PC-9 (cell line): ENCODE data around the gene PKLR. TPM values are rescaled to one million over a fixed set of nuclear protein-coding genes. Genes with fewer than 3 reads are reported as not detected.
"Not testable (repeated sequence)": the region's sequence is repeated elsewhere in the genome, so short reads cannot be mapped to it uniquely, and the experiment has no call there.

Experiments used
- BruUV-seq: library from RNA; stranded (reverse); fragments of 400-500 nt; replicated peaks from 2 replicates; lab custom pipeline; 2021; lab: Mats Ljungman, UMichigan
- CTCF ChIA-PET: fragments of 300-600 bp; sonication (Branson Sonifier 250); formaldehyde crosslinking; loops from one replicate; lab custom pipeline; 2022; ENCODE audit warnings: antibody characterized with exemption; lab: Charles Lee
- POLR2A ChIA-PET: fragments of 300-600 bp; sonication (Branson Sonifier 250); formaldehyde crosslinking; loops from one replicate; lab custom pipeline; 2022; ENCODE audit warnings: antibody characterized with exemption; ENCODE audit not compliant: unreplicated experiment; lab: Charles Lee
- DNase-seq, 2 experiments: peaks; one replicate each; pipeline versions ENCODE4 v3.0.0 to v3.0.0-alpha.2; 2015 to 2022; ENCODE audit warnings: mixed read lengths in 1 of 2
- H2AFZ ChIP-seq: fragments of 200-600 bp; sonication (generic); 2 replicates; pipeline ENCODE4 v1.8.1; 2017; ENCODE audit warnings: antibody characterized with exemption
- H3F3A ChIP-seq: fragments of 200-600 bp; sonication (generic); 2 replicates; pipeline ENCODE4 v1.8.1; 2017; ENCODE audit warnings: antibody characterized with exemption, mild to moderate bottlenecking, low read depth; ENCODE audit not compliant: insufficient read depth
- H3K27ac ChIP-seq: fragments of 200-600 bp; sonication (generic); 2 replicates; pipeline ENCODE4 v1.6.1; 2016; ENCODE audit warnings: mixed run types
- H3K27me3 ChIP-seq: fragments of 200-600 bp; sonication (generic); 2 replicates; pipeline ENCODE4 v1.6.1; 2016; ENCODE audit warnings: low read depth, mixed run types; ENCODE audit not compliant: insufficient read depth
- H3K36me3 ChIP-seq: fragments of 200-600 bp; sonication (generic); 2 replicates; pipeline ENCODE4 v1.6.1; 2016; ENCODE audit warnings: low read depth, mixed run types
- H3K4me1 ChIP-seq: fragments of 200-600 bp; sonication (generic); replicated peaks from 2 replicates; pipeline ENCODE4 v1.6.1; 2016; ENCODE audit warnings: mixed run types; ENCODE audit not compliant: insufficient read depth
- H3K4me2 ChIP-seq: fragments of 200-600 bp; sonication (generic); 2 replicates; pipeline ENCODE4 v1.6.1; 2017; ENCODE audit warnings: mixed run types
- H3K4me3 ChIP-seq: fragments of 200-600 bp; sonication (generic); 2 replicates; pipeline ENCODE4 v1.6.1; 2016; ENCODE audit warnings: mixed run types
- H3K79me2 ChIP-seq: fragments of 200-600 bp; sonication (generic); 2 replicates; pipeline ENCODE4 v1.6.1; 2017; ENCODE audit warnings: low read depth, mixed run types
- H3K9me2 ChIP-seq: fragments of 200-600 bp; sonication (generic); 2 replicates; pipeline ENCODE4 v1.8.1; 2017; ENCODE audit warnings: mild to moderate bottlenecking; ENCODE audit not compliant: insufficient read depth
- H3K9me3 ChIP-seq: fragments of 200-600 bp; sonication (generic); 2 replicates; pipeline ENCODE4 v1.8.1; 2016; ENCODE audit warnings: low read depth; ENCODE audit not compliant: insufficient read depth
- H4K20me1 ChIP-seq: fragments of 200-600 bp; sonication (generic); 2 replicates; pipeline ENCODE4 v1.8.1; 2017; ENCODE audit not compliant: insufficient read depth
- EZH2 ChIP-seq: fragments of 200-600 bp; sonication (generic); IDR thresholded peaks from 2 replicates; pipeline ENCODE4 v1.8.0; 2017; ENCODE audit warnings: antibody characterized with exemption, low read depth
- intact Hi-C: fragments of 100-400 bp; cut with micrococcal nuclease; formaldehyde crosslinking; loops from one replicate; pipeline ENCODE4 v1.10.0; 2022; ENCODE audit not compliant: unreplicated experiment
- total RNA-seq: library from RNA; stranded (reverse); gene quantifications from 2 replicates; pipeline ENCODE4 v1.2.3, GENCODE V29; 2021
- TF ChIP-seq, protein P1 (sequence below): fragments of 200-600 bp; sonication (generic); conservative IDR thresholded peaks from 2 replicates; pipeline ENCODE4 v1.6.1; 2017; ENCODE audit warnings: mixed run types, antibody characterized with exemption, mild to moderate bottlenecking, moderate library complexity

Gene PKLR
- total RNA-seq, 1 experiment from 2014 or later, result not detected

GRCh38 chr1:155247667-155248553, 53.3 kb downstream of the PKLR start:
- TF ChIP-seq EZH2, result no peak
- TF ChIP-seq, protein P1, sequence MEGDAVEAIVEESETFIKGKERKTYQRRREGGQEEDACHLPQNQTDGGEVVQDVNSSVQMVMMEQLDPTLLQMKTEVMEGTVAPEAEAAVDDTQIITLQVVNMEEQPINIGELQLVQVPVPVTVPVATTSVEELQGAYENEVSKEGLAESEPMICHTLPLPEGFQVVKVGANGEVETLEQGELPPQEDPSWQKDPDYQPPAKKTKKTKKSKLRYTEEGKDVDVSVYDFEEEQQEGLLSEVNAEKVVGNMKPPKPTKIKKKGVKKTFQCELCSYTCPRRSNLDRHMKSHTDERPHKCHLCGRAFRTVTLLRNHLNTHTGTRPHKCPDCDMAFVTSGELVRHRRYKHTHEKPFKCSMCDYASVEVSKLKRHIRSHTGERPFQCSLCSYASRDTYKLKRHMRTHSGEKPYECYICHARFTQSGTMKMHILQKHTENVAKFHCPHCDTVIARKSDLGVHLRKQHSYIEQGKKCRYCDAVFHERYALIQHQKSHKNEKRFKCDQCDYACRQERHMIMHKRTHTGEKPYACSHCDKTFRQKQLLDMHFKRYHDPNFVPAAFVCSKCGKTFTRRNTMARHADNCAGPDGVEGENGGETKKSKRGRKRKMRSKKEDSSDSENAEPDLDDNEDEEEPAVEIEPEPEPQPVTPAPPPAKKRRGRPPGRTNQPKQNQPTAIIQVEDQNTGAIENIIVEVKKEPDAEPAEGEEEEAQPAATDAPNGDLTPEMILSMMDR, result no peak
- no peaks in the 10 kb centered on the region for H3K27me3 ChIP-seq
- CTCF ChIA-PET, result no interaction called here
- POLR2A ChIA-PET, result no interaction called here
- no peak overlapping the region for H3K4me2 ChIP-seq
- no peak for DNase-seq
- H3K9me3 ChIP-seq, result no peaks in the 10 kb centered on the region
- no peak overlapping the region for H2AFZ ChIP-seq
- H3K36me3 ChIP-seq, result no peaks in the 10 kb centered on the region
- no peaks in the 10 kb centered on the region for H3K9me2 ChIP-seq
- H3K79me2 ChIP-seq, result 0 out of 2 replicates have a peak, but pooled peaks cover 6% of the 10 kb centered on the region
- H4K20me1 ChIP-seq, result no peaks in the 10 kb centered on the region
- H3K4me1 ChIP-seq, result peaks cover 15% of the 10 kb centered on the region
- intact Hi-C loops, result no loop called here
- H3K4me3 ChIP-seq, result no peak overlapping the region
- peaks cover 45% of the 10 kb centered on the region for H3F3A ChIP-seq
- H3K27ac ChIP-seq, result no peak overlapping the region
- no TSS peak for BruUV-seq

- CTCF ChIA-PET, H3K79me2 ChIP-seq, DNase-seq, H2AFZ ChIP-seq, H3K4me2 ChIP-seq, H3K27ac ChIP-seq, H3K9me3 ChIP-seq, H3K4me3 ChIP-seq, H4K20me1 ChIP-seq, H3K9me2 ChIP-seq, H3K36me3 ChIP-seq, BruUV-seq, H3K27me3 ChIP-seq, intact Hi-C loops: not testable (repeated sequence)
- peaks cover 20% of the 10 kb centered on the region for H3K4me1 ChIP-seq
- H3F3A ChIP-seq, result peaks cover 46% of the 10 kb centered on the region
- POLR2A ChIA-PET, result interaction anchor here (0.6 kb wide), 1 partner anchor 17 kb away, joined by 3 read pairs; no protein-coding TSS in a partner anchor
These were observed 54.4 kb downstream of the PKLR start for GRCh38 chr1:155246796-155247195.

- no peaks in the 10 kb centered on the region for H3K36me3 ChIP-seq
- H2AFZ ChIP-seq, result peak overlapping the region; percentile 94
- no peaks in the 10 kb centered on the region for H3K9me2 ChIP-seq
- ChIA-PET POLR2A (no interaction called here), CTCF (interaction anchor here (0.6 kb wide), 1 partner anchor 356 kb away, joined by 5 read pairs; no protein-coding TSS in a partner anchor)
- no peaks in the 10 kb centered on the region for H4K20me1 ChIP-seq
- H3K79me2 ChIP-seq, result 0 out of 2 replicates have a peak, but pooled peaks cover 6% of the 10 kb centered on the region
- no peaks in the 10 kb centered on the region for H3K9me3 ChIP-seq
- DNase-seq, result peak in 1 of 2 experiments; percentile 41
- H3K4me3 ChIP-seq, result peak overlapping the region; percentile 75
- TSS peak; percentile 94 for BruUV-seq
- peaks cover 26% of the 10 kb centered on the region for H3K4me1 ChIP-seq
- TF ChIP-seq, protein P1, result no peak
- no peak for TF ChIP-seq EZH2
- intact Hi-C loops, result no loop called here
- peaks cover 46% of the 10 kb centered on the region for H3F3A ChIP-seq
- H3K27me3 ChIP-seq, result no peaks in the 10 kb centered on the region
- peak overlapping the region; percentile 82 for H3K4me2 ChIP-seq
- H3K27ac ChIP-seq, result peak overlapping the region; percentile 72
These were observed 56.1 kb downstream of the PKLR start for GRCh38 chr1:155245163-155245524.
